ES-I3 (cell line): Measurements from ENCODE around the gene B3GALT6.
"Not testable (repeated sequence)": the region's sequence is repeated elsewhere in the genome, so short reads cannot be mapped to it uniquely, and the experiment has no call there.

Source experiments
- H3K36me3 ChIP-seq: 2 replicates; pipeline ENCODE4 v1.6.1; 2013; ENCODE audit warnings: mild to moderate bottlenecking, low read length, control low read depth, moderate library complexity; ENCODE audit not compliant: insufficient read depth
- H3K4me1 ChIP-seq: 2 replicates; pipeline ENCODE4 v1.6.1; 2013; ENCODE audit warnings: mild to moderate bottlenecking, control low read depth, low read length; ENCODE audit not compliant: insufficient read depth
- H3K9ac ChIP-seq: 2 replicates; pipeline ENCODE4 v1.6.1; 2013; ENCODE audit warnings: low read depth, mild to moderate bottlenecking, low read length, moderate library complexity
- H3K9me3 ChIP-seq: 2 replicates; pipeline ENCODE4 v1.6.1; 2013; ENCODE audit warnings: mild to moderate bottlenecking, low read length, moderate library complexity; ENCODE audit not compliant: control insufficient read depth, insufficient read depth

B3GALT6 gene

GRCh38 chr1:1232208-1232795, at the start of gene B3GALT6:
Gene B3GALT6, plus strand, starts transcription at chr1:1232237. Its CDS starts 42 bp downstream, at chr1:1232279.
- no peaks in the 10 kb centered on the region for H3K36me3 ChIP-seq
- H3K4me1 ChIP-seq = peaks cover 4% of the 10 kb centered on the region; the same call in 1 of the 2 replicates
- peak within 1 kb of the TSS; percentile 91 for H3K9ac ChIP-seq
- no peaks in the 10 kb centered on the region for H3K9me3 ChIP-seq

GRCh38 chr1:1182491-1183220, 49.4 kb upstream of the B3GALT6 start:
- Histone ChIP-seq H3K36me3 (no peaks in the 10 kb centered on the region), H3K9ac (no peak overlapping the region), H3K4me1 (no peaks in the 10 kb centered on the region), H3K9me3 (no peaks in the 10 kb centered on the region)

GRCh38 chr1:1183221-1183747, 48.8 kb upstream of the B3GALT6 start:
- Histone ChIP-seq H3K4me1 (no peaks in the 10 kb centered on the region), H3K9me3 (no peaks in the 10 kb centered on the region), H3K9ac (no peak overlapping the region), H3K36me3 (no peaks in the 10 kb centered on the region)

GRCh38 chr1:1183833-1184775, 47.9 kb upstream of the B3GALT6 start:
- no peaks in the 10 kb centered on the region for H3K36me3 ChIP-seq
- no peak overlapping the region for H3K9ac ChIP-seq
- no peaks in the 10 kb centered on the region for H3K9me3 ChIP-seq
- no peaks in the 10 kb centered on the region for H3K4me1 ChIP-seq

- Histone ChIP-seq H3K36me3 (no peaks in the 10 kb centered on the region), H3K9me3 (no peaks in the 10 kb centered on the region), H3K4me1 (no peaks in the 10 kb centered on the region), H3K9ac (no peak overlapping the region)
Observed at GRCh38 chr1:1185101-1185765, 46.8 kb upstream of the B3GALT6 start.

- Histone ChIP-seq H3K4me1 (no peaks in the 10 kb centered on the region), H3K9me3 (peaks cover 3% of the 10 kb centered on the region), H3K36me3 (no peaks in the 10 kb centered on the region), H3K9ac (no peak overlapping the region)
Observed at GRCh38 chr1:1187938-1188337, 44.1 kb upstream of the B3GALT6 start.

- Histone ChIP-seq H3K4me1 (no peaks in the 10 kb centered on the region), H3K9me3 (peaks cover 3% of the 10 kb centered on the region), H3K9ac (no peak overlapping the region), H3K36me3 (no peaks in the 10 kb centered on the region)
Observed at GRCh38 chr1:1189111-1189510, 42.9 kb upstream of the B3GALT6 start.

- H3K9me3 ChIP-seq = peaks cover 3% of the 10 kb centered on the region
- H3K36me3 ChIP-seq = no peaks in the 10 kb centered on the region
- H3K9ac ChIP-seq = no peak overlapping the region
- no peaks in the 10 kb centered on the region for H3K4me1 ChIP-seq
Observed at GRCh38 chr1:1191734-1192133, 40.3 kb upstream of the B3GALT6 start.

- Histone ChIP-seq H3K4me1 (no peaks in the 10 kb centered on the region), H3K36me3 (no peaks in the 10 kb centered on the region), H3K9me3 (peaks cover 3% of the 10 kb centered on the region), H3K9ac (no peak overlapping the region)
Observed at GRCh38 chr1:1194723-1195122, 37.3 kb upstream of the B3GALT6 start.

GRCh38 chr1:1195726-1196125, 36.3 kb upstream of the B3GALT6 start:
- not testable (repeated sequence) for H3K4me1 ChIP-seq, H3K36me3 ChIP-seq, H3K9me3 ChIP-seq, H3K9ac ChIP-seq

GRCh38 chr1:1196431-1197187, 35.4 kb upstream of the B3GALT6 start:
- no peaks in the 10 kb centered on the region for H3K36me3 ChIP-seq
- H3K4me1 ChIP-seq = no peaks in the 10 kb centered on the region
- H3K9me3 ChIP-seq = no peaks in the 10 kb centered on the region
- no peak overlapping the region for H3K9ac ChIP-seq

- H3K9me3 ChIP-seq = no peaks in the 10 kb centered on the region
- no peaks in the 10 kb centered on the region for H3K4me1 ChIP-seq
- H3K9ac ChIP-seq = no peak overlapping the region
- no peaks in the 10 kb centered on the region for H3K36me3 ChIP-seq
Observed at GRCh38 chr1:1197188-1197500, 34.9 kb upstream of the B3GALT6 start.

- Histone ChIP-seq H3K36me3 (no peaks in the 10 kb centered on the region), H3K9ac (no peak overlapping the region), H3K9me3 (no peaks in the 10 kb centered on the region), H3K4me1 (no peaks in the 10 kb centered on the region)
Observed at GRCh38 chr1:1197551-1198422, 34.2 kb upstream of the B3GALT6 start.
